GM21528 (cell line): ENCODE results near the gene SLC16A4.
"Not testable (repeated sequence)": the region's sequence is repeated elsewhere in the genome, so short reads cannot be mapped to it uniquely, and the experiment has no call there.

Experiments
- ATAC-seq: cut with Tn5 transposase; IDR thresholded peaks from one replicate; pipeline ENCODE4 v1.9.1; 2021; ENCODE audit warnings: mild to moderate bottlenecking, moderate library complexity; ENCODE audit not compliant: unreplicated experiment, low FRiP score

The SLC16A4 gene

DNA sequence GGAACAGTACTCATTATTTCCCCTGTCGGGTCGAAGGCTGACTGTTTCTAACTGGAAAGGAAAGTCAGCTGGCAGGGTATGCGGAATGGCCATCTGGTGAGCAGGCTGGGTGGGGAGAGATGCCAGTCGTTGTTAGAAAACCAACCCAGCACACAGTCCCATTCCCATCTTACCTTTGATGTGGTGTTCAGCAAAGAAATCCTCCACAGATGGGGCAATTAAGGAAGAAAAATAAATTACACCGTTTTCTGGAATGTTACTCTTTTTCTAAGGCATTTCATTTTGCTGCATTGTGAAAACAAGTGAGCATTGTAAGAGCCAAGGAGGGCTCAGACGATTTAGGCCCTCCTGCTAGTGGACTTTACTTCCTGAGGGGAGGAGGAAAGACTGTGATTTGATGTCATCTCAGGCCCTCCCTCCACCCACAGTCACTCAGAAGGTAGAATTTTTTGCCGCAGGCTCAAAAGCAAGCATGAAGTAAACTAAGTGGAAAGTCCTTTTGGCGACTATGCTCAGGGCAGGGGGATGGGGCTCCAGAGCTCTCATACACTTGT, at the start of gene SLC16A4:
TSS of gene SLC16A4 (minus strand) at position 335 of the 554 bp plus-strand sequence. CDS start 1,703 bp downstream, outside the sequence.
- ATAC-seq: no peak

DNA sequence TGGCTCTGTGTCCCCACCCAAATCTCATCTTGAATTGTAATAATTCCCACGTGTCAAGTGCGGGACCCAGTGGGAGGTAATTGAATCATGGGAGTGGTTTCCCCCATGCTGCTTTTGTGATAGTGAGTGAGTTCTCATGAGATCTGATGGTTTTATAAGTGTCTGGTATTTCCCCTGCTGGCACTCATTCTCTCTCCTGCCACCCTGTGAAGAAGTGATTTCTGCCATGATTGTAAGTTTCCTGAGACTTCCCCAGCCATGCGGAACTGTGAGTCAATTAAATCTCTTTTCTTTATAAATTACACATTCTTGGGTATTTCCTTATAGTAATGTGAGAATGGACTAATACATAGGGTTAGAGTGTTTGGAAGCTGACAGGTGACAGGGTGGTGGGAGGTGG, 49.0 kb upstream of the SLC16A4 start:
- ATAC-seq: not testable (repeated sequence)

DNA sequence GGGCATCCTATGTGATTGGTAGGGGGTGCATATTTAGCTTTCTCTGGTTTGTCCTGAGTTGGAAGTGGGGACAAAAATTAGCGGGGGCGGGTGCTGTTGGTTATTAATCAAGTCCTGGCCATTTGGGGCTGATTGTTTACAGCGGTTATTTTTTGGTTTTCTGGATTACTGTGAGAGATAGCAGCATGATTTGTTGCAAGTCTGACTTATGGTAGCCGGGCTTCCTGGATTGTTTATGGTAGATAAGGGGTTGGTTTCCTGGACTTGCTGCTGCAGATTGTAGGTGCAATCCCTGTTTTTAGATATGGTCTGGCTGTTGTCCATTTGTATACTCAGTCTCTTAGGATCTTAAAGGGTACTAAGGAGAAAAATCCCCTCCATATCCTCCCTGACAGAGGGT, 48.1 kb upstream of the SLC16A4 start:
- ATAC-seq: no peak

DNA sequence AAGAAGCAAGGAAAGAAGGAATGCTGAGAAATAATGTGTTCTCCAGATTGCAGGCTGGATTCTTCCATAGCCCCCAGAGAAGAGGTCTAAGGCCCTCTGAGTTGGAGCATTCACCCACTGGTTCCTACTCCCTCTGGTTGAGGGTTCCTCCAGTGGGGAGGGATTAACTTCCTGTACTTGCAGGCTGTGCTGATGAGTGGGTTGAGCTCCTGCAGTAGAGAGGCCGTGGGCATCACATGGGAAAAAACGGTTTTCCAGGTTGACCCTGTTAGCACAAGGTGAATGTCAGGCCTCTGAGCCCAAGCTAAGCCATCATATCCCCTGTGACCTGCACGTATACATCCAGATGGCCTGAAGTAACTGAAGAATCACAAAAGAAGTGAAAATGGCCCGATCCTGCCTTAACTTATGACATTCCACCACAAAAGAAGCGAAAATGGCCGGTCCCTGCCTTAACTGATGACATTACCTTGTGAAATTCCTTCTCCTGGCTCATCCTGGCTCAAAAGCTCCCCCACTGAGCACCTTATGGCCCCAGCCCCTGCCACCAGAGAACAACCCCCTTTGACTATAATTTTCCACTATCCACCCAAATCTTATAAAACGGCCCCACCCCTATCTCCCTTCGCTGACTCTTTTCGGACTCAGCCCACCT, 46.9 kb upstream of the SLC16A4 start:
- not testable (repeated sequence) for ATAC-seq

DNA sequence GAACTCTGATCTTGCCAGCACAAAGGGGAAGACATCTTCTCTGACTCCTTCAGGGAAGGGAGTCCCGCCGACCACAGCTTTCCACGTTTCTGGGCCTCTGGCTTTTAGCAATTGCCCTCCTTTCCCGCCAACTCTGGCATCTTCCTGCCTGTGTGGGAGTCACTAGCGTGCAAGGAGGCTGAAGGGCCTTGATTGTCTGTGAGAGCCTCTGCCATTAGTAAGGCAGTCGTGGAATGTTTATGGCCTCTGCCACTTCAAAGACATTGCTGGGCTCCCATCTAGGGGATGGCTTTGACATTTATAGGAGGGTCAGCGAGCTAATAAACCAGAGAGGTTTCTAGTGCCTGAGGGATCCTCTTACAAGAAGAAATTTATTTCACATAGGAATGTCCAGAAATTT, 45.8 kb upstream of the SLC16A4 start:
- ATAC-seq: no peak

DNA sequence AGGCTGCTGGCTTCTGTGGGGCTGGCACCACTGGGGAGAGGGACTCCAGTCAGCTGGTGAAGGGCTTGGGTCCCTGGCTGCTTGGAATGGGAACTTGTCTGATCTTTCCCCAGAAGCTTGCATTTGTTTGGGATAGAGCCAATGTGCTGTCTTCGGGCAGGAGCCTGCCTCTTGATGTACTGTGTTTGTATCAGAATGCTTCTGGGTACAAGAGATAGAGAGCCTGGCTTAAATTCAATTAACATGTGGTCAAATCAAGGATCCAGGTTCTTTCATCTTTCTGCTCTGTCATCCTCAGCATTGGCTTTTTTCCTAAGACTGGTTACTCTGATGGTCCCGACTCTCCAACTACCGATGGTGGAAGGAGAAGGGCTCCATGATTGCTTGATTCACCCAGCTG, 44.1 kb upstream of the SLC16A4 start:
- ATAC-seq: no peak

DNA sequence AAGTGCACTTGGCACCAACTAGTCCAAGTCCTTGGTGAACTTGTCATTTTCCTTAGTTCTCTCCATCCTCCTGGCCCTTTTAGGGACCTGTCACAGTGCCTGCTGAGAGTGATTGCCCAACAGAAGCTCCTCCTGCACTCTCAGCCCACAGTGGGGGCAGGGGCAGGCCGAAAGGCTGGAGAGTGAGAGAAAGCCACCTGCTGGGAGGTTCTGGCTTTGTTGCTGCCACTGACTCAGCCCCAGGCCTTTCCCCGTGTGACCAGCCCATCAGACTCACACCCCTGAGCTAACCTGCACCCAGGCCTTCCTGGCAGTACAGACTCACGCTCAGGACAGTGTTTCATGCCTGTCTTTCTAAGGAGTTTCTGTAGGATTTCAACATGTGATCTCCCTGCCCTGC, 43.0 kb upstream of the SLC16A4 start:
- no peak for ATAC-seq

DNA sequence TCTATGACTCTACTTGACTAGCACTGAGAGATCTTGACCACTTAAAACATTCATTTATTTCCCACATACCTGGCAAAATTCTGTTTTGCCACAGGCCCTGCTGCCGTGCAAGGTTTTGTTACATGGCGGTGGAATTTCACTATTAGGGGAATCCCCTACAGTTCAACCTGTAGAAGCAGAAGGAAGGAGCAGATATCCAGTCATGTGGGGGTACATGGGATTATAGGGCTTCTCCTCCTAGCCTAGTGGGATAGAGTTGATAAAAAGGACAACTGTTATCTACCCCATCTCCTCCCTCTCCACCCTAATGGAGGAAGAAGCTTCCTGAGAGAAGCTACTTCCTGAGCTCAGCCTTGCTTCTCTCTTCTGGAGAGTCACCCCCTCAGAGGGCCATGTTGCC, 42.4 kb upstream of the SLC16A4 start:
- ATAC-seq: no peak

DNA sequence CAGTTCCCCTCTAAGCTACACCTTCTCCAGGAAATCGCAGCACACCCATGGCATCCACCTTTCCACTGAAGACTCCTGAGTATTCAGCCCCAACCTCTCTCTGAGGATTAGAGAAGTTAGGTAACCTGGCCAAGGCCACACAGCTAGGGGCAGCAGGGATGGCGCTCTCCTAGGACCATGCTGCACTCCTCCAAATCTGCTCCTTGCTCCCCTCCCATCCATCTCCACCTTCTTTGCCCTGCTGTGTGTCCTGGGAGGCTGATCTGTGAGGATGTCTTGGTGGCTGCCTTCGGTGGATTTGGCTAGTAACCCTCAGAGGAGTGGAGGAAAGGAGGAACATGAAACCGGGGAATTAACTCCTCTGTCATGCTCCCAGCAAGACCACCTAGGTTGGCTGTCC, 40.1 kb upstream of the SLC16A4 start:
- ATAC-seq: no peak

DNA sequence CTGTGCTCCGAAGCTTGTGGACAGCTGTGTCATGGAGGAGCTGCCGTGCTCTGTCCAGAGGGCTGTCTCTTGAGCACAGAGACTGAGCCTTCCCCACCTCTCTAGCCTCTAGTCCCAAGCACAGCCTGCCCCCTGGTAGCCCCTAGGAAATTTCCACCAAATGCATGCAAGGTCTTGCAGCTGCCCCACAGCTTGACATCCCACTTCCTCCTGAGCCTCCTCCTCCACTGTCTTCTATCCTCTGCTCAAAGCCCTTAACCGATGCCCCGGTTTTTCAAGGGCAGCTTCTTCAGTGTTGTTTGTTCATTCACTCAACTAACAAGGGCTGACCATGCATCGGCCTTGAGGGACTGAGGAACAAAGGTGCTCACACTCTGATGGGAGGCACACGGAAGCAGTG, 39.5 kb upstream of the SLC16A4 start:
- no peak for ATAC-seq

DNA sequence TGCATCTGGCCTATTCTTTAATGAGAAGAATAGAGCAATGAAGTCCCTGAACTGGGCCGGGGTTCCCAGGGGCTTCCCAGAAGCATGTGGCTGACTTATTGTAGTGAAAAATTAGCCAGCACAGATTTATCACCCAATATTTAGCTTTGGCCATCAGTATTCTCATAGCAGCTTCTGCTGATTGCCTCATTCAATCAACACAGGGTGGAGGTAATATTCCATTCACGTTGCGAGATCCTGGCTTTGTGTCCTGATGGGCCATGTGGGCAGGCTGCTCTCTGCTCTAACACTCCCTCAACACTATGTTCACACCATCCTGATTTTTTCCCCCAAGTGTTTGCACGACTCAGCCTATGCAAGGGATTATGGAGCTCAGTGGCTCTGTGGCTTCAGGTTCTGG, 38.1 kb upstream of the SLC16A4 start:
- no peak for ATAC-seq

DNA sequence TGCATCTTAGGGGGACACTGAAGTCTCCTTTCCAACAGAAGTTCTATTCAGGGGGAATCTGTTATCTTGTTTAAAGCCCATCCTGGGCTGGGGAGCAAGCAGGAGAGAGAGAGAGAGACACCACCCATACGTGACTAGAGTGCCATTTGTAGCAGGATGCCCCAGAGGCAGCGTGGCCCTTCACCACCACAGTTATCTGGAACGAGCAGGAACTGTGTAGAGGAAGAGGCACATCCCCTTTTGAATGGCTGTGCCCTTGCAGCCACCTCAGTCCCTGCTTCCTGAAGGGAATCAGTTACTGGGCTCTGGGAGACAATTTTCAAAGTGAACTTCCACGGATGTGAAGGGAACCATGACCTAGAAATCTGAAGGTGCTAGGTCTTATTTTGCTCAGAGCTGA, 36.0 kb upstream of the SLC16A4 start:
- no peak for ATAC-seq

DNA sequence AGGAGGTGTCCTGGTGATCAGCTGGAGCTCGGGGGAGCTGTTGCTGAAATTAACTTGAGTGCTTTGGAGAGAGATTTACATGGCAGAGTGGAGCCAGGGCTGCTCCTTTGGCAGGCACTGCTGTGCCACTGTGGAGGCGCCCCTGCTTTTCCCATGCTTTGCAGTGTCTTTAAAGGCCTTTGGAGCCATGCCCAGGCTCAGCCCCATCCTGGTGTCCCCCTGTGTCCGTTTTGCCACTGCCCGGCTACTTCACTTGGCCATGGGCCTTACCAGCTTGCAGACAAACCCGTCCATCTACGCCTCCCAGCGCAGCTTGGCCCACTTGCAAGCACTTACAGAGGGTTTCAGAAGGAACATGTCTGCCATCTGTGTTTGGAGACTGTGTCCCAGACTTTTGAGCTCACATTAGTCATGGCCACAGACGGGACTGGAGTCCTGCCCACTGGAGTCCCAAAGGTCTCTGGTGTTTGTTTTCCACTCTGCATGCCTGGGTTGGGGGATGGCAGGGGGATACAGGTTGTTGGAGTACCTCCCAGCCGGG, 34.9 kb upstream of the SLC16A4 start:
- no peak for ATAC-seq

DNA sequence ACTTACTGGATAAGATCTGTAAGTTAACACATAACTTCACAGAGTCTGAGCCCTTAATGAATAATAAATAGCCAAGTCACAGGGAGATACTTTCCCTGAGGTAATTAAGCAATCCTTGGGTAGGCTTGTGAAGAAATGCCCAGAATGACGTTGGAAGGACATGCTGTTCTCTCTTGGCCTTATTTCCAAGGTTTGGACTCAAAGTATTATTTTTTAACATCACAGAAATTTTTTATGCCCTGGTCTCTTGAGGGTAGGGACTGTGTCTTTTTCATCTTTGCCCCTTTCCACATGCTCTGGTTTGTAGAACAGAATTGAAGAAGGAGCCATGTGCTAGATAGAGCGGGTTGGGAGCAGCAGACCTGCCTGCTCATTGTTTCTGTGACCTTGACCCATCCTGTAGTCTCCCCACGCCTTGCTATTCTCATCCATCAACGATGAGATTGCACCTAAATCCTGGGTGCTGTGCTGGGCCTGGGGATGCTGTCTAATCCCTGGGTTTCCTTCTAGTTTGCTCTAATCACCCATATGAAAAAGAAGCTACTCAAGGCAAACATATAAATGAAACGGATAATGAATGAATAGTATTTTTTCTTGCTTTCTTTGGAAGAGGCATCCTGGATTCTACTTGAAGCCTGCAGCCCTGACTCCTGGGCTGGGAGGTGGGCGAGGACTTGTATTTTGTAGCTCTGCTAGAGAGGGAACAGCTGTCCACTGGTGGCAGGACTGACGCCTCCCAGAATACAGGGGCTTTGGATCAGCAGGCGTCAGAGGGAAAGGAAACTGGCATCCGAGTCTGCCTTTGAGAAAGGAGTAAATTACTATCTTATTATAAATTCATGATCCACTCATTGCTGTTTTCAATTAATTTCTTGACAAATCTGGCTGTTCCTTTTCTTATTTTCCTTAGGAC, 34.1 kb upstream of the SLC16A4 start:
- ATAC-seq: no peak

DNA sequence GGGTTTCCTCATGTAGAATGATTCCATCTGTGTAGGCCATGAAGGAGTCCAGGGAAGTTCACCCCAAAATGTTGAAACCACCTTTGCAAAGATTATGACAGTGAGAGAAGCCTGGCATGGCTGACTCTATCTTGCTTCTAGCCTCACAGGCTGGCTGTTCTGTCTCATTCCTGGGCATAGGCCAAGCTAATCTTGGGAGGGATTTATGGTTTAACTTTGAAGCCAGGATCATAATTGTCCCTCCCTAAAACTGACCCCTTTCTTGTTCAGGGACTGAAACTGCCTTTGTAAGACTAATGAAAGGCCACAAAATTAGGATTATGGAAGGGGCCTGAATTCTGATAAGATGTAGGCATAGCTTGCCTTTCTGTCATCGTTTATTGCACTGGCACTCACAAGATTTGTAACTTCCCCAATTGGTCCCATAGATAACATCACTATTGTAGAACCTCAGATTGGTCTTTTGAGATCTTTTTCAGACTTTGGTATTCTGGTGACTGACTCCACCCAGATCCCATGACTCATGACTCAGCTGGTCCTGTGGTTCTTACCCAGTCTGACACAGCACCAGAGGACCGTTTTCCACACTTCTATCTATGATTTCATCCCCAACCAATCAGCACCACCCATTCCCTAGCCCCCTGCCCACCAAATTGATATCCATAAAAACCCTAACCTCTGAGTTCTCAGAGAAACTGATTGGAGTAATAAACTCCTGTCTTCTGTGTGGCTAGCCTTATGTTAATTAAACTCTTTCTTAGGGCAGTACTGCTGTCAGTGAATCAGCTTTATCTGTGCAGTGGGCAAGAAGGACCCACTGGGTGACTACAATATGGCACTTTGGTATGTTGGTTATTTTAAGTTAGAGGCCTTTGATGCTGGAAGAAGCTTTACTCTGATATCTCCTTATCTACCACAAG, 30.3 kb upstream of the SLC16A4 start:
- ATAC-seq: no peak

DNA sequence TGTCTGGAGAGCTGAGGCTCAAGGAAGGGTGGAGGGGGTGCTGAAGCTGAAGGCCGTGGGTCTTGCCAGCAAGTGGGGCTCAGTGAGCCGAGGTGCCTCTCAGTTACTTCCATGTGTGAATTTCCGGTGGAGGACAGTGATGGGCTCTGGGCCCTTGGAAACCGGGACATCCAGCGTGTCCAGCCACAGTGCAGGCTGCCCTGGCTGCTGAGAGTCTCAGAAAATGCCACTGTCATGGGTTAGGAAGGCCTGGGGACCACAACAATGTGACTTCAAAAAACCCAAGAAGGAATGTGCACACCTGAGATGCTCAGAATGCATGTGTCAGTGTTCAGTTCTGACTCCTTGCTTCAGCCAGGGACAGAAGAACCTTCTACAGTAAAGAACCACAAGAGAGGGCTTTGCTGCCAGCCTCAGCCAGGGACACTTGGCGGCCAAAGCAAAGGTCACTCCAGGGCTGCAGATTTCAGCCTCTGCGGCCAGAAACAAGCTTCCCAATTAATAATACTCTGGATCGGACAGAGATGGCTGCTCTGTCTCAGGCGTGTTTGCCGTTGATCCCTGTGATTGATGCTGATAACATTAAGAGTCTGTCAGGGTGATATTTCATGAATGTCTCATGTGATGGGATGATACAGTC, 29.3 kb upstream of the SLC16A4 start:
- ATAC-seq: no peak

DNA sequence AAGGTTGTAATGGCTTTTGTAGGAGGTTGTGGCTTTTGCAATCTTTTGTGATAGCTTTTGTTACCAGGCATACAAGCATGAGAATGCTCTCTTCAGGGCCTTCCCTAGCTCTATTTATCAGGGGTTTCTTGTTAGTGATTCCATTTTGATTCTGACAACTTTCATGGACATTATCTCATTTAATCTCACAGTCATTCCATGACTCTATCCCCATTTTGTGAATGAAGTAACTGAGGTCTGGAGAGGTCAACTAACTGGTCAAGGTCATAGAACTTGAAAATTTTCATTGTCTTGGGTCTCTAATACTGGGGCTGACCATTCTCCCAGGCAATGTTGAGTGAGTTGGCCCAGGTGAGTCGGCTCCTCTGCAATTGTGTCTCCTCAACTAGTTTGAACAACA, 27.9 kb upstream of the SLC16A4 start:
- no peak for ATAC-seq

DNA sequence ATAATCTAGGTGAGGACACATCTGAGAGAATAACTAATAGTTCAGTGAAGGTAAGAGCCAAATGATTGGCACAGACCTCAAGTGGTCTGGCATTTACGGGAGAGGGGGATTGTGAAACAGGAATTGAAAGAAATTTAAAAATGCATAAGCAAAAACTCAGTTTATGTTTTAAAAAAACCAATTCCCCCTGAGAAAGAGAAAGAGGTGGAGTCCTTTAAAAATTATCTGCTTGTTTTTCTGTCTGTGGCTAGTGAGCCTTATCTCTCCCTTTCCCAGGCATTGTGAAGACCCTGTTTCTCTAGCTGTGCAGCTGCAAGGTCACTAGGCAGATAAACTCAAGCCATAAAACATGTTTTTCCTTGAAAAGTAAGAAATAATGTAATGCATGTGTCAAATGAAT, 22.2 kb upstream of the SLC16A4 start:
- not testable (repeated sequence) for ATAC-seq

DNA sequence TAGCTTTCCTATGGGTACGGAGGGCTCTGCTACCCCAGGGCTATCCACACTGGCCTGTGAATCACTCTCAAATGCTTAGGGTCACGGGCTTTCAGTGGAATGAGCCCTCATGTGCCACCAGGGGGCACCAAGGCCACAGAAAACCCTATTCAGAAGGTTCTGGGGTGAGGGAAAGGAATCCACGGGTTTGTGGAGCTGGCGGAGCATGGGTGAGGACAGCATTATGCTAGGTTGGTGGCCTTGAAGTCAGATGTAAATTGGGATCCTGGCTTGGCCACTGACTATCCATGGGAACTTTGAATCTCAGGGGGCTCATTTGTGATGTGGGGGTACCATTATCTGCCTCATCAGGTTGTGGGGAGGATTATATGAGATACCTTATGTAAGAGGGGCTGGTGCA, 21.8 kb upstream of the SLC16A4 start:
- ATAC-seq: no peak
